Anterior cingulate cortex (tissue), 58 donors: Measurements from ENCODE around the gene COL8A1.
"Not testable (repeated sequence)": the region's sequence is repeated elsewhere in the genome, so short reads cannot be mapped to it uniquely, and the experiment has no call there.

Experiments
- DNase-seq, 58 donors: peaks; one replicate each; lab custom pipeline; 2025; lab: John Stamatoyannopoulos, UW

COL8A1 gene

DNA sequence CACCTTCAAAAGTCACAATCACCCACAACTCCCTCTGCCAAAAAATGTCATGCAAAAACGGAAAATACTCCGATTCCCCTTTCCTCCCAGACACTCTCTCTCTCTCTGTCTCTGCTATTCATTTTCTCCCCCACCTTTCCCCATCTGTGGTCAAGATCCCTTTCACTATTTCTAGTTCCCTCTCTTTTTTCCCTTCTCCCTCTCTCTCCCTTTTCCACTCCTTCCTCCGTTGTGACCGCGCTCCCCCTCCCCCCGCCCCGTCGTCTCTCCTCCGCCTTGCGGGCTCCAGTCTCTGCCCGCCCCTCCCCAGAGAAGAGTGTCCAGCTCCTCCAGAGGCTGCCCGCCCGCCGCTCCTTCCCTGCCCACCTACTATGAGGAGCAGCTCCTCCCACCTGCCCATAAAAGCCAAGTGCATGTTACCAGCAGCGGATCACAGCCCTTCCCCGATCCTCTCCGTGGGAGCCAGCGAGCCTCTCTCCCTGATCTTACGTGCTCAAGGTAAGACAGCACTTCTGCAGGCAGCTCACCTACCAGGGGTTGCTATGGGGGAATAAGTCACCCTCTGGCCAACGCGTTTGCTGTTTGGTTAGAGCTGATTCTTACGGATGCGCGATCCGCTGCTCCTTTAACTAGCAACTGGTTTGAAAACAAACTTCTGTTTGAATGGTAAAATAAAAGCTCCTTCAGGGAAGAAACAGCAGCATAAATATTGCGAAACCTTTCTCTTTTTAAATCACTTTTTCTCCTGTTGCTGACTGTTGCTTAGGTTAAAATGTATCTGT, at the start of gene COL8A1:
Gene COL8A1, plus strand, starts transcription at position 428 of the 782 bp plus-strand sequence. CDS start 152,089 bp downstream, outside the sequence.
- peak in 5 of 58 donors; percentile 3 to 29 (median 9) for DNase-seq

DNA sequence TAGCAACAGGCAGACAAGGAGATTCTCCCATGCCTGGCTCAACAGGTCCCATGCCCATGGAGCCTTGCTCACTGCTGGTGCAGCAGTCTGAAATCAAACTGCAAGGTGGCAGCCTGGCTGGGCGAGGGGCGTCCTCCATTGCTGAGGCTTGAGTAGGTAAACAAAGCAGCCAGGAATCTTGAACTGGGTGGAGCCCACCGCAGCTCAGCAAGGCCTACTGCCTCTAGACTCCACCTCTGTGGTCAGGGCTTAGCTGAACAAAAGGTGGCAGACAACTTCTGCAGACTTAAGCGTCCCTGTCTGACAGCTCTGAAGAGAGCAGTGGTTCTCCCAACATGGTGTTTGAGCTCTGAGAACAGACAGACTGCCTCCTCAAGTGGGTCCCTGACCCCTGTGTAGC, 49.2 kb upstream of the COL8A1 start:
- DNase-seq = not testable (repeated sequence)

DNA sequence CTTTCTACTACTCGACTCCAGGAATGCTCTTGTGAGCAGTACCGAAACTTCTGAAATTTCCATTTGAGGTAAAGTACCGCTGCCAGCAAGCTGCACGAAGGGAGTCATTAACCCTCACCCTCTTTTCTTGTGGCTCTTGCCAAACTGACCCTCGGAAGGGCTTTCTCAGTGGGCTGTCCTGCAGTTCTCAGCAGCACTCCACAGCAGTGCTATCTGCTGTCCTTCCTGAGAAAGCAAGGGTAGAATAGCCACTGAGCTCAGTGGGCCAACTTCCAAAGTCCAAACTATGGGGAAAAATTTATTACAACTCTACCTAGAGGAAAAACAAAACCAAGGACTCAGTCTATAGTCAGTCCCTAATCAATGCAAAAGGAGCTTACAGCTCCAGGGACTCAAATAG, 38.5 kb upstream of the COL8A1 start:
- no peak for DNase-seq

DNA sequence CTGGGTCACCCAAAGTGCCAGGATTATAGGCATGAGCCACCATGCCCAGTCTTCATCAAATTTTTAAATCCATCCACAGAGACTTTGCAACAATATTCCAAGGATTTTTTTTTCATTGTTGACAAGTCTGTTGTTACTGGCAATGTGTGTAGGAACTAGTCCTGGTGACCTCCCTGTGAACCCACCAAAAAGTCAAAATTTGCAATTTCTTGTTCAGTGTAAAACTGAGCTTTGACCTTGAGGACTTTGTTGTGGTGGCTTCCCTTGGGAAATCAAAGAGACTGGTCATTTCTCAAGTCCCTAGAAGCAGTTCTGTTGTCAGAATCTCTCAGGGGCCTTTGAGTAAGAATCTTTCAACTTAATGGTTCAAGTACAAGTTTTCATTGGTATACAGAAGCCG, 36.9 kb upstream of the COL8A1 start:
- no peak for DNase-seq

DNA sequence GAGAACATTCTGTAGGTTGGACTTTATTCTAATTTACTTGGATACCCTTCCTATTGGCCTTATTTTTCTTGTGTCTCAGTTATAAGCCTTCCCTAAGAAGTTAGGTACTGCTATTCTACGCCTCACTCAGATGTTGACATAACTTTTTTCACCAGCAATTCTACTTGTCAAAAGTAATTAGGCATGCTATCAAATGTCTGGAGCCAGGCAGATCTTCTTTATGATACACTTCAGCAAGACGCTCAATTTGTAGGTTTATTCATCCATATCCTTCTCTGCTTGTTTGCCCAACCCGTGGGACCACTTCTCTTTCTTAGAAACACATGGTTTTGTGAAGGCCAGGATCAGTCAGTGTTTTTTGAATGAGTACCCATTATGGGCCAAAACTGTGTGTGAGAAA, 36.2 kb upstream of the COL8A1 start:
- no peak for DNase-seq

DNA sequence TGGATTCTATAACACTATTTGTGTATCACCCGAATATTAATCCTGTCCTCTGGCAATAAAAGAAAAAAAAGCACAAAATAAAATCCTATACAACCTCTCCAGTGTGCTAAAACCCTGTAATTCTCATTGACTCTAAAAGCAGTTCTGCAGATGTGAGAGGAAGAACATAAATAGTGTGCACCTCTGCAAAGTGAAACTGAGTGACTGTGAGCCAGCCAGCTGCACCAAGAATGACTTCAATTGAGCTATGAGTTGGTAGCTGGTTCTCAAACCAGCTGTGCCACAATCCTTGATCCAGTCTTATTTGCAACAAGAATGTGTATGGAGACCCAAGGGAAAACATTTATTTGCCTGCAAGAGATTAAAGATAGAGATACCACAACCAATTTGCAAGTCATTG, 31.2 kb upstream of the COL8A1 start:
- no peak for DNase-seq

DNA sequence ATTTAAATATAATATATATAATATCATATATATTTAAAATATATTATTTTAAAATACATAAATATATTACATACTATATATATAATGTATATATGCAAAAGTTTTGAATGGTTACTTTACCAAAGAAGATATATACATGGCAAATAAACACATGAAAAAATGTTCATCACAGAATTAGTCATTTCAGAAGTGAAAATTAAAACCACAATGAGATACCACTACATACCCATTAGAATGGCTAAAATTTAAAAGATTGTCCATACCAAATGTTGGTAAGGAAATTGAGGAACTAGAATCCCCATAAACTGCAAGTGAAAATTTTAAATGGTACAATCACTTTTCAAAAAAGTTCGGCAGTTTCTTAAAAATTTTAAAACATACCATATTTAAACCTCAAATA, 23.6 kb upstream of the COL8A1 start:
- DNase-seq = no peak

DNA sequence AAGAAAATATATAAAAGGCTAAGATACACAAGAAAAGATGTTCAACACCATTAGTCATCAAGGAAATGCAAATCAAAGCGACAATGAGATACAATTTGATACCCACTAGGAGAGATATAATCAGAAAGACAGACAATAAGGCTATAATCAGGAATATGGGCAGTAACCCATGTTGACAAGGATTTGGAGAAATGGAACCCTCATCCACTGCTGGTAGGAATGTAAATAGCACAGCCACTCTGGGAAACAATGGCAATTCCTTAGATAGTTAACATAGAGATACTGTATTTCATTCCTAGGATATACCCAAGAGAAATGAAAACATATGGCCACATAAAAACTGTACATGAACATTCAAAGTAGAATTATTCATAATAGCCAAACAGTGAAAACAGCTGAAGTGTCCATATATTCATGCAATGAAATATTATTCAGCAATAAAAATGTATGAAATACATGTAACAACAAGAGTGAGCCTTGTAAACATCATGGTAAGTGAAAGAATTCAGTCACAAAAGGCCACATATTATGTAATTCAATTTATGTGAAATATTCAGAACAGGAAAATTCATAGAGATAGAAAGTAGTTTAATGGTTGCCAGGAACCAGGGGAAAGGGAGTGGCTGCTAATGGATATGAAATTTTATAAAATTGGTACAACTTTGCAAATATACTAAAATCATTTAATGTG, 18.2 kb upstream of the COL8A1 start:
- no peak for DNase-seq

DNA sequence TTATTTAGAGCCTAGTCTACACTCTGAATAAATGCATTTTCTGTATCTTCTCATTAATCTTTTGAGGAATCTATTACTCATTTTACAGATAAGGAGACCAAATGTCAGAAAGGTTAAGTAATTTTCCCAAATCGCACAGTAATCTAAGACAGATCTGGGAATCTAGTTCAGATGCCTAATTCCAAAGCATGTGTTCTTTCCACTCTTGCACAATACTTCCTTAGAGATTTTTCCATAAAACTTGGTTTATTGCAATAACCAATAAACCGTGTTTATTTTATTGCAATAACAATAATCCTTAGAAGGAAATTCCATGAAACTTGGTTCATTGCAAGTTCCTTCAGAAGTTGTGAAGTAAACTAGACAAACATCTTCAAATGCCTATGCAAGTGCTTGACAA, 17.4 kb upstream of the COL8A1 start:
- no peak for DNase-seq

DNA sequence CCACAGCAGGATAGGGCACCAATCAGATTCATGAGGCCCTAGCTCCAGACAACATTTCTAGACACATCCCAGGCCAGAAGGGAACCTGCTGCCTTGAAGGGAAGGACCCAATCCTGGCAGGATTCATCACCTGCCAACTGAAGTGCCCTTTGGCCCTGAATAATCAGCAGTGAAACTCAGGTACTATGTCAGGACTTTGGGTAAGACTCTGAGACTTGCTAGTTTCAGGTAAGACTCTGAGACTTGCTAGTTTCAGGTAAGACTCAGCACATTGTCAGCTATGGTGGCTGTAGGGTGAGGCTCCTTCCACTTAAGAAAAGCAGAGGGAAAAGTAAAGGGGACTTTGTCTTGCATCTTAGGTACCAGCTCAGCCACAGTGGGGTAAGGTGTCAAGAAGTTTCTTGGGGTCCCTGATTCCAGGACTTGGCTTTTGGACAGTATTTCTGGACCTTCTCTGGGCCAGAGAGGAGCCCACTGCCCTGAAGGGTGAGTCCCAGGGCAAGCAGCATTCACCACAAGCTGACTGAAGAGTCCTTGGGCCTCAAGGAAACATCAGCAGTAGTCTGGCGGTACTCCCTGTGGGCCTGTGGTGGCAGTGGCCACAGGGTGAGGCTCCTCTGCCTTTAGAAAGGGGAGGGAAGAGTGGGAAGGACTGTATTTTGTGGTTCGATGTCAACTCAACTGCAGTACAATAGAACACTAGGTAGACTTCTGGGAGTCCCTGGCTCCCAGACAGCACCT, 13.7 kb upstream of the COL8A1 start:
- DNase-seq = no peak

DNA sequence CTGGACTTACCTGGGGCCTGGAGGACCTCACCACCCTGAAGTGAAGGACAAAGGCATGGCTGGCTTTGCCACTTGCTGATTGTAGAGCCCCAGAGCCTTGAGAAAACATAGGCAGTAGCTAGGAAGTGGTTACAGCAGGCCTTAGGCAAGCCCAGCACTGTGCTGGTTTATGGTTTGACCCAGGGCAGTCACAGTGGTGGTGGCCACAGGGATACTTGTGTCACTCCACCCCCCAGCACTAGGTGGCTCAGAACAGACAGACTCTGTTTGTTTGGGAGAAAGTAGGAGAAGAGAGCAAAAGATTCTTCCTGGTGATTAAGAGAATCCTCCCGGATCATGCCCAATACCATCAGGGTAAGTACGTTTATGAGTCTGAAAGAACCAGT, 13.2 kb upstream of the COL8A1 start:
- no peak for DNase-seq

DNA sequence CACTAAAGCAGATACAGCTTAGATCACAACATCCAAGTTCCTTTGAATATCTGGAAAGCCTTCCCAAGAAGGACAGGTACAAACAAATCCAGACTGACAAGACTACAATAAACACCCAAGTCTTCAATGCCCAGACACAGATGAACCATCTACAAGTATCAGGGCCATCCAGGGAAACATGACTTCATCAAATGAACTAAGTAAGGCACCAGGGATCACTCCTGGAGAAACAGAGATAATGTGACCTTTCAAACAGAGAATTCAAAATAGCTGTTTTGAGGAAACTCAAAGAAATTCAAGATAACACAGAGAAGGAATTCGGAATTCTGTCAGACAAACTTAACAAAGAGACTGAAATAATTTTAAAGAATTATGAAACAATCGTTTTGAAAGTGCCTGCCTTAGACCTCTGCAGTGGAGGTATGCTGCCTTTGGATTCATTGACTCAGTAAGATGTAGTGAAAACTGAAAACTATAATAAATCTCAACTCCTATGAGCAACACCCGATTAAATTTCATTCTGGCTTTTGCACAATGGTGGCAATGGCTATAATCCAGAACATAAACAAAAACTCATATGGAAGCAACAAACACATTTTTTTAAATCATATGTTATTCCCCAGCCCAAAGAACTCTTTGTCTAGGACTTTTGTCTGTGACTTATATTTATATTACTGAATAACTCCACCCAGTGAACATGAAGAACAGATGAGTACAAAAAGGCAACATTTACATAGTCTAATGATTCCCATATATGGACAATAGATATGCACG, 12.6 kb upstream of the COL8A1 start:
- no peak for DNase-seq

DNA sequence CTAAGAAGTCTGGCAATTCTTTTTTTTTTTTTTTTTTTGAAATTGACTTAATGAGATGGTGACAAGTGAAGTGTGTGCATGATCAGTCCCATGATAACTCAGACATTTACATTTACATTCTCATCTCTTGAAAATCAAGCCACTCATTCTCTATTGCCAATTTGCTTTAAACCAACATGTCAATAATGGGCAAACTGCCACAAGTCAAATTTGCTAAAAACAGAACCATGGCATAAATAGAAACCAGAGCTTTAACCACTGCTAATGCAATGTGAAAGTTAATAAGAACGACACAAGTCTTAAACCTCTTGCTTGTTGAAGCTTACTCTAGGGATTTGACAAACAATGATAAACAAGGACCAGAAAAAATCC, 12.0 kb upstream of the COL8A1 start:
- DNase-seq = no peak

DNA sequence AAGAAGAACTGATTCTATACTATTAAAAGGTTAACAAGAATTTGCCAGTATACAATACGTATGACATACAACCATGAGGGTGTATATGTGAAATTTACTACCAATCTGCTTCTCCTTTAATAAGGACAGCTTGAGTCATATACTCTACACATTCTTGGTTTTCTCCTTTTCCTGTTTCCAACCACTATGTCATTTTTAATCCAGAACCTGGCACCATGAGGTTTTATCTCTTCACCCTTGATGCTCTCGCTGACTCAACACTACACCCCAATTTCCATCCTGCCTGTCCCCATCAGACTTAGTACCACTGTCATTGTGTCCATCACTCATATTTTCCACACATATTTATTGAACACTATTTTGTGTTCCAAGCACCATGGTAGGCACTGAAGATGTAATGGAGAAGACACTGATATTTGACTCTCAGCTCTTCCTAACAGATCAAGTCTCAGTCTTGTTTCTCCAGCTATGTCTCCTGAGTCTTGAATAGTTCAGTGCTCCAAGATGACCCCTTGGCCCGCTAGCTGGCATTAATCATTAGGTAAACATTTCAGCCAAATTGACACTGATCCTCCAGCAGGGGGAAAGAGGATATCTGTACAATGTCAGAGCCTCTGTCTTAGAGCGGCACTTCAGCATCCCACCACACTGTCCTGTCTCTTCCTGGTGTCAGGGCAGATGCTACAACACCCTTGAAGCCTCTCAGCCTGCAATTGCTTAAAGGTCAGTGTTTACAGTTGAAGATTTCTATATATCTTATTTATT, 11.2 kb upstream of the COL8A1 start:
- DNase-seq = no peak

DNA sequence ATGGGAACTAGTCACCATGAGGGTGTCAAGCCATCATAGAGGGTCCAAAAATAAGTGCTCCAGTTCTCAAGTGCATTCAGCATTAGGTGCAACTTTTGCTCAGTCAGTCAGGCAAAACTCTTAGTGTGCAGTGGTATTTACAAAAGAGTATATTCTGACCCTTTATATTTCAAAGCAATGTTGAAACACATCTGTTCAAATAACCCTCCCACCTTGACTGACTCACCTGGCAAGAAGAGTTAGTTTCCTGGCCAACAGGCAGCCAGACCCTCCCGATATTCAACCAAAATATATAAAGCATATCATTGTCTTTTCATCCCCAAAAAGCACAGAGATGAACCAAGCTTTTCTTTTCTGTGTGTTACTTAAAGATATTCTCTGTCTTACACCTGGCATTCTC, 7.6 kb upstream of the COL8A1 start:
- no peak for DNase-seq

DNA sequence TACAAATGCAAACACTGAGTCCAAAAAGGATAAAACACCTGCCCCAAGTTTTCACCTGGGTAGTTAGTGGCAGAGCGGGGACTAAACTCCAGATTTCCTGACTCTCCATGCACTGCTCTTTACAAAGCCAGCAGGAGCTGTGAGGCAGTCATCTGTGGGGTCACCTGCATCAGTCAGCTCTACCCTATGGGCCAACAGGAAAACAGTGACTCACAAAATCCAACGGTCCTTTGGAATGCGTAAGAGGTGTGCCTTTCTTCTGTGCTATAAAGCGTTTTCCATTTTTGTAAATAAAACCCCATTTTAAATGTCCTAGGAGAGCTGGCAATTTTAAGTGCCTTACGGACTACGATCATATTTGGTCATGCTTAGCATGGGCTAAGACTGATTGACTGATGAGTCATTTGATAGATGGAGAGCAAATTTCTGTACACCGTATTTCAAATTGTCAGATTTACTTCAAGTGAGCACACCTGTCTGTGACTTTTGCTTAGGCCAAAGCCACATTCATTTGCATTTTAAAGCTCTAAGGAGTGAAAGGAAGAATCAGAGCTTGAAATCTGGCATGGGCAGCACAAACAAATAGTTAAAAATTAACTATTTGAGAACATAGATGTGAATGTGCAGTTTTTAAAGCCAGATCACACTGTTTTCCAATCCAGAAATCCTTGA, 4.4 kb upstream of the COL8A1 start:
- no peak for DNase-seq

DNA sequence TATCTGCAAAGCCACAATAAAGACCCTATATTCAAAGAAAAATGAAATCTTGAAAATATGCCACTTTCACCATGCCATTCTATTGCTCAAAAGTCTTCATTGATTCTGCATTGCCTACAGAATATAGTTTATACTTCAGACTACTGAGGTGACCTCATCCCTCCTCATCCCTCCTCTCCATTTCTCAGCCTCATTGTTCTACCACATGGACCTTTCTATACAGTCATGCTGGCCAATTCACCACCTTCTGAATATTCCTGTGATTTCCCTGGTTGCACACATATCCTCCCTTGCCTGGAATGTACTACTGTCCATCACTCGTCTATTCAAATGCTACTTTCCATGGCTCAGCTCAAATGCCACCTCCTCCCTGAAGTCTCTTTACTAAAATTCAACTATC, 3.5 kb upstream of the COL8A1 start:
- no peak for DNase-seq

DNA sequence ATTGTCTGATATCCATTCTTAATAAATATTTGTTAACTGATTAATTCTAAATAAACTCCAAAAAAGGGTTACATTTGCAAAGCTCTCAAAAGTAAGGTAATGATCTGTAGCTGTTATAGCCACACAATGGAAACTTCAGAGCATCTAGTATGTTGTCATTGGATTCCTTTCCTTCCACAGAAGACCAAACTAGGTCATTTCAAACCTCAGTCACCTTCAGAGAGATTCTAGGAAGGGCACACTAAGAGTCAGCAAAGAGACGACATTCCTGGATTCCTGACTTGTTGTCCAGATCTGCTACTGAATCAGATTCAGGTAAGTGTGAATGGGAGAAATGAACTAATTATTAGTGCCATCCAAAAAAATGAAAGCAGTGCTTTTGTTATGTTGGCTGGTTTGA, 3.0 kb upstream of the COL8A1 start:
- no peak for DNase-seq

DNA sequence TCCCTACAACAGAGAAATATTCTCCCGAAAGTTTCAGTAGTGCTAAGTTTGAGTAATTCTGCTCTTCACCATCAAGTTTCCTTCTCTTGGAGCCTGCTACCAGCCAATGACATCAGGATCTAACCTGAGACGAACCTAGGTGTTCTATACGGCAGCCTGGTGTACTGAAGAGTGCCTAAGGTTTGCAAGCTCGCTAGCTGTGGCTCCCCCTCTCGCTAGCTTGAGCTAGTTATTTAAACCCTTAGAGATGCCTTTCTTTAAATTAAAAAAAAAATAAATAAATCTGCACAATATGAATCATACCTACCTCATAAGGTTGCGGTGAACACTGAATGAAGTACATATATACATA, 1.4 kb upstream of the COL8A1 start:
- DNase-seq = no peak
